Cardiac fibroblast (primary cell): ENCODE data around the gene GNAO1.

ENCODE experiments used
- DNase-seq, 2 donors: peaks; one replicate each; pipeline versions ENCODE4 v3.0.0 to v3.0.0-alpha.2; 2010; ENCODE audit warnings: low read depth in 2 of 2
- H3K4me3 ChIP-seq, 2 donors: replicated peaks in 1 of 2; 1 replicate in 1 of 2; 2 replicates in 1 of 2; pipeline ENCODE4 v1.5.1; 2011; ENCODE audit warnings: low read depth in 2 of 2, low read length in 2 of 2, mild to moderate bottlenecking in 2 of 2, moderate library complexity in 1 of 2
- TF ChIP-seq, protein P1 (sequence below): IDR thresholded peaks from one replicate; pipeline ENCODE4 v1.5.1; 2011; ENCODE audit warnings: low read depth, mild to moderate bottlenecking, low read length, inconsistent platforms

Gene GNAO1

DNA sequence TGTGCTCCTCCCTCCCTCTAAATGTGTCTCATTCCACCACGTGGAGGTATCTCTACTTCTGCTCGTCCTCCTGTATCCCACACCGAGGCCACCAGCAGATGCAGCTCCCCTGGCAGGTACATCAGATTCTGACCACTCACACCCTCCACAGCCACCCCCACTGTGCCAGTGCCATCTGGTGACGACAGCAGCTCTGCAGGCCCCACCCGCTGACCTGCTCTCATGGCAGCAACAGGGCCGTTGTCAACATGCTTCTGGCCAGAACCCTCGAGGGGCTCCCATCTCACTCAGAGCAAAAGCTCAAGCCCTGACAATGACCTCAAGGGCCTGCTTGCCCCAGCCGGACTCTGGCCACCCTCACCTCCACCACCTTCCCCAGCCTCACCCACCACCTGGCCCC, 140.6 kb downstream of the GNAO1 start:
- TF ChIP-seq, protein P1, sequence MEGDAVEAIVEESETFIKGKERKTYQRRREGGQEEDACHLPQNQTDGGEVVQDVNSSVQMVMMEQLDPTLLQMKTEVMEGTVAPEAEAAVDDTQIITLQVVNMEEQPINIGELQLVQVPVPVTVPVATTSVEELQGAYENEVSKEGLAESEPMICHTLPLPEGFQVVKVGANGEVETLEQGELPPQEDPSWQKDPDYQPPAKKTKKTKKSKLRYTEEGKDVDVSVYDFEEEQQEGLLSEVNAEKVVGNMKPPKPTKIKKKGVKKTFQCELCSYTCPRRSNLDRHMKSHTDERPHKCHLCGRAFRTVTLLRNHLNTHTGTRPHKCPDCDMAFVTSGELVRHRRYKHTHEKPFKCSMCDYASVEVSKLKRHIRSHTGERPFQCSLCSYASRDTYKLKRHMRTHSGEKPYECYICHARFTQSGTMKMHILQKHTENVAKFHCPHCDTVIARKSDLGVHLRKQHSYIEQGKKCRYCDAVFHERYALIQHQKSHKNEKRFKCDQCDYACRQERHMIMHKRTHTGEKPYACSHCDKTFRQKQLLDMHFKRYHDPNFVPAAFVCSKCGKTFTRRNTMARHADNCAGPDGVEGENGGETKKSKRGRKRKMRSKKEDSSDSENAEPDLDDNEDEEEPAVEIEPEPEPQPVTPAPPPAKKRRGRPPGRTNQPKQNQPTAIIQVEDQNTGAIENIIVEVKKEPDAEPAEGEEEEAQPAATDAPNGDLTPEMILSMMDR = no peak
- DNase-seq = no peak
- no peak overlapping the region for H3K4me3 ChIP-seq

DNA sequence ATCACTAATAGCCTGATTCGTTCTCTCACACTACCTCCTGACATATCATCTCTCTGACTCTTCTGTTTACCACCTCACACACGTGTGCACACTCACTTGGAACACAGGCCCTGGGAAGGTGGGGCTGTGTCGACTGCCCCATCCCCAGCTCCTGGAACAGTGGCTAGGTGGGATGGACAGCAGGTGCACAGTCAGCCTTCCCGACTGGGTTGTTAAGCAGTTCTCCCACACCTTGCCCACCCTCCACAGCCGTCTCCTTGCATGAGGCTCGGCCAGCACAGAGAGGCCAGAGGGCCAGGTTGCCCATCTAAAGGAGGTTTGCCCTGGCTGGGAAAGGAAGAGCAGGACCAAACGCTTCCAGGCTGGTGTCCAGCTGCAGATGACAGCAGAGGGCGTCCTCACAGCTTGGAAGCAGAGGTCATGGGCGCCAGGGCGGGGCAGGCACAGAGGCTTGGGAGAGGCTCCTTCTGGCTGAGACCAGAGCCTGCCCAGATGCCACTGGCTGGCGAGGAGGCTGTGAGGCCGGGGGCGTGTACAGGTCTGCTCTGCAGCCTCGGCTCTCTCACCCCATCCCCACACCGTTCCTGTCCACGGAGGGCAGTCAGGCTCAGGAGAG, 141.3 kb downstream of the GNAO1 start:
- TF ChIP-seq, protein P1 = peak; percentile 51
- H3K4me3 ChIP-seq = no peak overlapping the region
- peak; percentile 67 to 68 for DNase-seq

DNA sequence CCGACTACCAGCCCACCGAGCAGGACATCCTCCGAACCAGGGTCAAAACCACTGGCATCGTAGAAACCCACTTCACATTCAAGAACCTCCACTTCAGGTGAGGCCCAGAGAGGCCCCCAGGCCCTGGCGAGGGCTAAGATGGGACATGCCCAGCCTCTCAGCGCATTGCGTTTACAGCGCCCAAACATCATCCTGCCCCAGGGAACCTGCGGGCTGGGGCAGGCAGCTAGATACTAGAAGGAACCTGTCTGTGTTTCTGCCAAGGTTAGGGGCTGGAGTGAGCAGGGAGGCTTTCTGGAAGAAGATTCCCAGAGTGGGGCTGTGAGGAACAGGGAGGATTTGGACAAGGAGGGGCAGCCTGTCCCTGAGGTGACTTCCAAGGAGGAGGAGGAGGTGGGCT, 143.5 kb downstream of the GNAO1 start:
- DNase-seq = no peak
- TF ChIP-seq, protein P1 = no peak

DNA sequence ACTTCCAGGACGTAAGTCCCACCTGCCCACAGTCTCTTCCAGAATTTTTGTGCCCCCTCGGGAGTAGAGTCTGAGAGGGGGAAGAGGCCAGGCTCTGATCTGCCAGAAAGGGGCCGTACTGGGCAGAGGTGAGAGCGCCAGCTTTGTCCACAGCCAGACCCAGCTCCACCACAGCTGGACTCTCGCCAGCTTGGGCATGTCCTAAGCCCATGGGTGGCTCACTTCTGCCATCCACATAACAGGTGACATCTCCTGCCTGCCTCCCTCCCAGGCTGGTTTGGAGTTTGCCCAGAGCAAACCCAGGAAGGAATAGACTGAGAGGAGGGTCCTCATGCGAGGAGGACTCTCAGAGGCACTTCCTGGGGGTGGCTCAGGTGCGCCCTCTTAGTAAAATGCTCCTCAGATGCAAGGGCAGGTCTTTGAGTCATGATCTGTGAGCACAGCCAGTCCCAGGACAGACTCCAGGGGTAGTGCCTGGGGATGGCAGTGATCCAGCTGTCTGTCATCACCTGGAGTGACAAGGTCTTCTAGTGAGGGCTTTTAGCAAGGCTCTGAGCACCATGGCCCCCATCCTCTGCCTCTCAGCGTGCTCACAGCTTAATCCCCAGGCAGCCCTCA, 144.9 kb downstream of the GNAO1 start:
- DNase-seq = no peak
- TF ChIP-seq, protein P1 = no peak
- no peak overlapping the region for H3K4me3 ChIP-seq

More for the DNA sequence above, 143.5 kb downstream of the GNAO1 start:
- H3K4me3 ChIP-seq = no peak overlapping the region

DNA sequence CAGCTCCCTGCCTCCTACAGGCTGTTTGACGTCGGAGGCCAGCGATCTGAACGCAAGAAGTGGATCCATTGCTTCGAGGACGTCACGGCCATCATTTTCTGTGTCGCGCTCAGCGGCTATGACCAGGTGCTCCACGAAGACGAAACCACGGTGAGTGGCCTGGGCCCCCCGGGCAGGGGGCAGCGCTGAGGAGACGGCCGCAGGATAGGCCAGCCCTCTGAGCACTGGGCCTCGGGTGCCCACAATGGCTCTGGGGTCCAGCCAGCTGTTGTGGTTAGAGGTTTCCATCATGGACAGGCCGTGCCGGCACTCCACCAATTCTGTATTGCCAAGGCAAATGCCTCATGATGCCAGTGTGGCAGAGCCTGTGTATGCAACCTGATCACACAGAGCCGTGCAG, 145.4 kb downstream of the GNAO1 start:
- H3K4me3 ChIP-seq = no peak overlapping the region
- DNase-seq = no peak
- TF ChIP-seq, protein P1 = no peak

DNA sequence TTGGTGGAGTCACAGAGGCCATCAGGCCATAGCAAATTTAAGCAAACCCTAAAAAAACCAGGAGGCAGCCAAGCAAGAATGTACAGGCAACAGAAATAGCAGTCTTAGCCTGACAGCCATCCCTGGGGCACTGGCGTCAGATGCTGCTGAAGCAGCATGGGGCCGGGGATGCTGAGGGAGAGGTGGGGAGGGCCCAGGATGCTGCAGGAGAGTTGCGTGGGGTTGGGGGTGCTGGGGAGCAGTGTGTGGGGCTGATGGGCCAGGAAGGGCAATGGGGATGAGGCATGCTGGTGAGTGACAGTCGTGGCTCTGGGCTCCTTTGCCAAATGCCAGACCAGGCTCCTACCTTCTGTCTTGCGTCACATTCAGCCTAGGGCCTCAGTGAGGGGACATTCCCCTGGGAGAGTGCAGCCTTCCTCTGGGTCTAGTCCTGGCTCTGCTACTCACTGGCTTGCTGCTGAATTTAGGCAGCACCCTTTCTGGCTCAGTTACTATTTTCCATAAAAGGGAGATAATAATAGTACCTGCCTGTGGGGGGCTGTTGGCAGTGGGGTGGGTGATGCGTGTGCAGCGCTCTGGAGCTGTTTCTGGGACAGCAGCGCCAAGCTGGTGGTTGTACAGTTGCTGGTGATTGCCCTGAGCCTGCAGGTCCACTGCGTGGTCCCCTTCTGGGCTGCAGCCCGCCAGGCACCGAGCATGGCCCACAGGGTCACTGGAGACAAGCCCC, 146.0 kb downstream of the GNAO1 start:
- H3K4me3 ChIP-seq = no peak overlapping the region
- TF ChIP-seq, protein P1 = no peak
- no peak for DNase-seq
